Endothelial cell of umbilical vein (primary cell): ENCODE measurements around the gene SFT2D3. TPM values are rescaled to one million over a fixed set of nuclear protein-coding genes. Genes with fewer than 3 reads are reported as not detected.

Experiments used
- BruUV-seq: library from RNA; stranded (reverse); fragments of 400-500 nt; replicated peaks from 2 replicates; lab custom pipeline; 2021; lab: Mats Ljungman, UMichigan
- CTCF ChIA-PET: fragments of 300-600, 350-600 bp; sonication (Branson Sonifier 250); formaldehyde crosslinking; loops from one replicate; lab custom pipeline; 2021; ENCODE audit warnings: antibody characterized with exemption, inconsistent platforms; lab: Charles Lee
- POLR2A ChIA-PET: fragments of 300-600, 350-600 bp; sonication (Branson Sonifier 250); formaldehyde crosslinking; loops from one replicate; lab custom pipeline; 2021; ENCODE audit warnings: antibody characterized with exemption, inconsistent platforms; lab: Charles Lee
- DNase-seq: peaks from one replicate; pipeline ENCODE4 v3.0.0-alpha.2; 2011; ENCODE audit warnings: low read depth, low spot score
- FAIRE-seq: peaks from 2 replicates; lab custom pipeline; 2011; peaks lifted over from hg19 to GRCh38; lab: Jason Lieb, UNC
- H2AFZ ChIP-seq: 2 replicates; pipeline ENCODE4 v1.6.0; 2012; ENCODE audit warnings: low read depth, low read length, control low read depth, inconsistent platforms
- H3K27ac ChIP-seq: 2 replicates; pipeline ENCODE4 v1.5.1; 2011; ENCODE audit warnings: low read depth, mild to moderate bottlenecking, control low read depth, low read length, moderate library complexity; ENCODE audit not compliant: insufficient read depth
- H3K27me3 ChIP-seq, 2 experiments: 2 replicates each; pipeline versions ENCODE4 v1.6.0 to v1.6.1; 2011; ENCODE audit warnings: low read length in 2 of 2, mixed read lengths in 1 of 2; ENCODE audit not compliant: control insufficient read depth in 2 of 2, insufficient read depth in 2 of 2
- H3K36me3 ChIP-seq, 2 experiments: 2 replicates in 1 of 2; 3 replicates in 1 of 2; pipeline ENCODE4 v1.5.1; 2011; ENCODE audit warnings: low read length in 2 of 2, mild to moderate bottlenecking in 1 of 2, moderate library complexity in 1 of 2; ENCODE audit not compliant: control insufficient read depth in 2 of 2, insufficient read depth in 2 of 2; ENCODE audit errors: extremely low read depth in 1 of 2
- H3K4me1 ChIP-seq: 3 replicates; pipeline ENCODE4 v1.5.1; 2011; ENCODE audit warnings: mild to moderate bottlenecking, low read length; ENCODE audit not compliant: control insufficient read depth, insufficient read depth; ENCODE audit errors: extremely low read depth
- H3K4me2 ChIP-seq: 2 replicates; pipeline ENCODE4 v1.6.1; 2011; ENCODE audit warnings: low read length, control low read depth, mixed read lengths; ENCODE audit not compliant: insufficient read depth
- H3K4me3 ChIP-seq, 3 experiments: fragments of 200-600 bp in 1 of 3; sonication (generic), shearing (Covaris generic) in 1 of 3; replicated peaks in 1 of 3; 2 replicates each; pipeline ENCODE4 v1.5.1; 2011 to 2016; ENCODE audit warnings: control low read depth in 3 of 3, low read length in 3 of 3, mild to moderate bottlenecking in 2 of 3, inconsistent platforms in 1 of 3, low read depth in 1 of 3, moderate library complexity in 1 of 3; ENCODE audit not compliant: insufficient read depth in 1 of 3
- H3K79me2 ChIP-seq: 2 replicates; pipeline ENCODE4 v1.6.0; 2012; ENCODE audit warnings: low read length, inconsistent platforms; ENCODE audit not compliant: control insufficient read depth, insufficient read depth
- H3K9ac ChIP-seq: replicated peaks from 2 replicates; pipeline ENCODE3; 2011; ENCODE audit warnings: low read length, control low read depth; ENCODE audit not compliant: insufficient read depth; ENCODE audit errors: extremely low read depth
- H3K9me1 ChIP-seq: replicated peaks from 3 replicates; pipeline ENCODE4 v1.6.0; 2011; ENCODE audit warnings: mild to moderate bottlenecking, low read length; ENCODE audit not compliant: control insufficient read depth, insufficient read depth; ENCODE audit errors: extremely low read depth
- H3K9me3 ChIP-seq: replicated peaks from 2 replicates; pipeline ENCODE4 v1.5.1; 2012; ENCODE audit warnings: low read length, inconsistent platforms; ENCODE audit not compliant: control insufficient read depth, insufficient read depth
- H4K20me1 ChIP-seq: replicated peaks from 2 replicates; pipeline ENCODE3; 2011; ENCODE audit warnings: mild to moderate bottlenecking, low read length; ENCODE audit not compliant: control insufficient read depth, insufficient read depth; ENCODE audit errors: extremely low read depth
- CTCF ChIP-seq, 2 donors: IDR thresholded peaks; 1 replicate in 1 of 2; 2 replicates in 1 of 2; pipeline ENCODE4 v1.5.1; 2011; ENCODE audit warnings: low read length in 2 of 2, mild to moderate bottlenecking in 2 of 2, moderate library complexity in 2 of 2, control low read depth in 1 of 2, inconsistent platforms in 1 of 2, low read depth in 1 of 2; ENCODE audit not compliant: insufficient read depth in 1 of 2; ENCODE audit errors: extremely low read depth in 1 of 2
- EZH2 ChIP-seq: IDR thresholded peaks from 2 replicates; pipeline ENCODE4 v1.6.1; 2012; ENCODE audit warnings: borderline replicate concordance, low read depth, mild to moderate bottlenecking, moderate library complexity, low read length, inconsistent platforms; ENCODE audit not compliant: severe bottlenecking
- FOS ChIP-seq: IDR thresholded peaks from 2 replicates; pipeline ENCODE4 v1.6.1; 2011; ENCODE audit warnings: mild to moderate bottlenecking, low read length, moderate library complexity, borderline replicate concordance; ENCODE audit not compliant: insufficient read depth
- GATA2 ChIP-seq: IDR thresholded peaks from 2 replicates; pipeline ENCODE4 v1.7.0; 2011; ENCODE audit warnings: low read depth, mild to moderate bottlenecking, moderate library complexity, mixed read lengths, low read length; ENCODE audit not compliant: insufficient read length, insufficient read depth
- JUN ChIP-seq: IDR thresholded peaks from 2 replicates; pipeline ENCODE4 v1.6.1; 2011; ENCODE audit warnings: borderline replicate concordance, low read depth; ENCODE audit not compliant: insufficient read length, insufficient read depth
- MAX ChIP-seq: IDR thresholded peaks from 2 replicates; pipeline ENCODE4 v1.6.1; 2011; ENCODE audit not compliant: insufficient read depth, insufficient read length
- MYC ChIP-seq: IDR thresholded peaks from one replicate; pipeline ENCODE4 v1.6.1; 2011; ENCODE audit warnings: mild to moderate bottlenecking, low read depth, low read length
- POLR2A ChIP-seq: IDR thresholded peaks from 2 replicates; pipeline ENCODE4 v1.6.1; 2012; ENCODE audit warnings: low read depth, mild to moderate bottlenecking, control low read depth, low read length
- POLR2AphosphoS5 ChIP-seq: IDR thresholded peaks from 2 replicates; pipeline ENCODE4 v1.6.1; 2012; ENCODE audit warnings: low read depth, mild to moderate bottlenecking, control low read depth, low read length, moderate library complexity; ENCODE audit not compliant: insufficient read depth
- dilution Hi-C: fragments of 300-500 bp; cut with MboI; formaldehyde crosslinking; loops from one replicate; pipeline ENCODE4 v1.15.0; 2019; ENCODE audit warnings: low sequenced_read_pairs; ENCODE audit not compliant: extremely low pct_ligation_motif_present
- intact Hi-C: fragments of 100-400 bp; cut with micrococcal nuclease; formaldehyde crosslinking; loops from one replicate; pipeline ENCODE4 v1.10.0; 2022
- polyA plus RNA-seq, 4 experiments: library from polyadenylated mRNA; depleted of rRNA in 3 of 4; stranded (reverse) in 3 of 4; unstranded in 1 of 4; fragments of >200 nt; gene quantifications; 2 replicates each; pipeline versions ENCODE4 v1.2.1 to v1.2.3, GENCODE V29; 2011 to 2012; ENCODE audit warnings: missing spikeins in 1 of 4
- total RNA-seq: library from RNA; stranded (reverse); gene quantifications from 2 replicates; pipeline ENCODE4 v1.2.3, GENCODE V29; 2021

The SFT2D3 gene
- total and polyA plus RNA-seq, 2 donors (not counting 3 experiments of a cell fraction or from before 2014, with no cell fraction given): 4.5 to 4.7 TPM

DNA sequence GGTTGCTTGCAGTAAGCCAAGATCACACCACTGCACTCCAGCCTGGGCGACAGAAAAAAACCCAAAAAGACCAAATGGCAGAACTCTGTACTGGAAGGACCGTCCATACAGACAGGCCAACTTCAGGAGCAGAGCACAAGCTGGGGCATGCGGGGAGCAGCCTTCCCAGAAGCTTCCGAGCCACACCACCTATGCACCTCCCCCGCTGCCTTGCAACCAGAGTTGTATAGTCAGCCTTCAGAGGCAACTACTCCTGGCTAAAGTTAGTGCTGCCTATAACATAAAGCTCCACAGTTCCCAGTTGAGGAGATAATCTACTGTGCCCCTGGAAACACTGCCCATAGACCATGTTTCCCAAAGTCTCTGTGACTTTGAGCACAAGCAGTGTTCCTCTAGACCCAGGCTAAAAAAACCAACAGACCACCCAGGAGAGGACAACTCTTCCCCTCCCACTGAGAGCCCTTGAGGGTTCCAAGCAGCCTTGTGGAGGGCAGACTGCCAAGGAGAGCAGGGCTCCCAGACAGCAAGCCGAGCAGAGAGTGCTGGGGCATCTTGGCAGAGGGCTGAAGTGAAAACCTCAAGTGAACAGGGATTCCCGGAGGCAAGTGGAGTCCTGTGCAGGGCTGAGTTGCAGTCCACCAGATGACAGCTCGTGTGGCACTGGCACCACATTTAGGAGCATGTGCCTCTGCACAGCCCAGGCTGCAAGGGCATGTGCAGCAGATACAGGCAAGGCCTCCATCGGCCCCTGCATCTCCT, 6.8 kb downstream of the SFT2D3 start:
- Histone ChIP-seq H2AFZ (no peak overlapping the region), H3K4me3 (no peak overlapping the region), H3K4me2 (no peak overlapping the region), H3K9ac (no peak overlapping the region), H3K9me3 (no peaks in the 10 kb centered on the region), H3K27ac (no peak overlapping the region), H3K36me3 (peaks cover 8 to 24% of the 10 kb centered on the region in 2 experiments), H3K4me1 (peaks cover 3% of the 10 kb centered on the region), H3K79me2 (peaks cover 4% of the 10 kb centered on the region), H3K9me1 (no peaks in the 10 kb centered on the region), H3K27me3 (no peaks in the 10 kb centered on the region), H4K20me1 (no peaks in the 10 kb centered on the region)
- TF ChIP-seq POLR2AphosphoS5 (no peak), MAX (no peak), GATA2 (no peak), CTCF (IDR thresholded peaks at IDR 0.05; ENCODE audit: extremely low read depth in 1 of 2, insufficient read depth in 1 of 2, low read depth in 1 of 2, low read length in 2 of 2) (no peak), POLR2A (no peak), JUN (no peak), EZH2 (no peak), MYC (no peak), FOS (no peak)
- no peak for FAIRE-seq
- intact Hi-C loops: no loop called here
- no TSS peak for BruUV-seq
- CTCF ChIA-PET: interaction anchor here (1.9 kb wide), 1 partner anchor 116 kb away, joined by 10 read pairs; no protein-coding TSS in a partner anchor
- DNase-seq: no peak
- POLR2A ChIA-PET: no interaction called here
- dilution Hi-C loops: no loop called here
